Measurements from ENCODE around the gene CDK14. TPM values are rescaled to one million over a fixed set of nuclear protein-coding genes. Genes with fewer than 3 reads are reported as not detected.
A peak's percentile ranks its signal among the peaks of the same experiment; 100 is the strongest.
"Not testable (repeated sequence)": the region's sequence is repeated elsewhere in the genome, so short reads cannot be mapped to it uniquely, and the experiment has no call there.

The CDK14 gene
- total and polyA plus RNA-seq, 5 donors from 2014 or later, result 0.58 to 4.0 (median 2.3) TPM

DNA sequence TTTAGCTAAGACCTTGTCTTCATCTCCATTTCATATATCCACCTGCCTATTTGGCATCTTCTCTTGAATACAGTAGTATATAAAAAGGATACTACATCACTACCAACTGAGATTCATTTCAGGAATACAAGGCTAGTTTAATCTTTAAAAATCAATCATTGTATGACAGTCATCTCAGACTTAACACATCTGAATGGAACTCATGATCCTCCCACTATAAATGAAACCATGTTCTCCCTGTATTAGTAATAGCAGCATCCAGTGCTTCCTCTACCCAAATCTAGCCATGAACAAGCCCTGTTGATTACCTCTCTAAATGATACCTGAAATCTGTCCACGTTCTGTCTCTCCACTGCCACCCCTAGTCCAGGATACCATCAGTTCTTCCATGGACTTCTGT lies 196.2 kb downstream of the CDK14 start:
- Mint-ChIP-seq H3K27ac (no peak overlapping the region), H3K9me3 (peaks cover 0 to 21% (median 11%) of the 10 kb centered on the region in 7 donors), H3K27me3 (no peaks in the 10 kb centered on the region), H3K36me3 (no peaks in the 10 kb centered on the region), H3K4me3 (no peak overlapping the region), H3K4me1 (no peaks in the 10 kb centered on the region)
- ATAC-seq (ENCODE audit: low read depth in 2 of 2) (no peak), DNase-seq (no peak)
- no peaks in the 10 kb centered on the region for H3K4me1 ChIP-seq (ENCODE audit: control insufficient read depth, insufficient read depth, low read length, poor library complexity, severe bottlenecking)
- H3K27ac ChIP-seq (ENCODE audit: insufficient read depth, low read length, poor library complexity, severe bottlenecking), result no peak overlapping the region
- H3K27me3 ChIP-seq (ENCODE audit: control insufficient read depth, insufficient read depth, low read length), result no peaks in the 10 kb centered on the region
- peaks cover 5 to 8% of the 10 kb centered on the region in 2 experiments for H3K9me3 ChIP-seq (ENCODE audit: control insufficient read depth in 2 of 2, low read length in 2 of 2)
- no peaks in the 10 kb centered on the region for H3K36me3 ChIP-seq (ENCODE audit: control insufficient read depth, insufficient read depth, low read length)
- no peak overlapping the region for H3K4me3 ChIP-seq (ENCODE audit: low read depth, low read length)

DNA sequence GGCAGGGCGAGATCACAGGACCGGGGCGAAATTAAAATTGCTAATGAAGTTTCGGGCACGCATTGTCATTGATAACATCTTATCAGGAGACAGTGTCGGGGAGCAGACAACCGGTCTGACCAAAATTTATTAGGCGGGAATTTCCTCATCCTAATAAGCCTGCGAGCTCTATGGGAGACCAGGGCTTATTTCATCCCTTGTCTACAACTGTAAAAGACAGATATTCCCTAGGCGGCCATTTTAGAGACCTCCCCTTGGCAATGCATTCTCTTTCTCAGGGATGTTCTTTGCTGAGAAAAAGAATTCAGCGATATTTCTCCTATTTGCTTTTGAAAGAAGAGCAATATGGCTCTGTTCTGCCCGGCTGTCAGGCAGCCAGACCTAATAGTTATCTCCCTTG lies 198.1 kb downstream of the CDK14 start:
- H3K4me1 Mint-ChIP-seq; H3K27ac ChIP-seq (ENCODE audit: insufficient read depth, low read length, poor library complexity, severe bottlenecking); H3K9me3 ChIP-seq (ENCODE audit: control insufficient read depth in 2 of 2, low read length in 2 of 2); H3K4me3 ChIP-seq (ENCODE audit: low read depth, low read length); H3K4me3 Mint-ChIP-seq; H3K4me1 ChIP-seq (ENCODE audit: control insufficient read depth, insufficient read depth, low read length, poor library complexity, severe bottlenecking); ATAC-seq (ENCODE audit: low read depth in 2 of 2); H3K36me3 ChIP-seq (ENCODE audit: control insufficient read depth, insufficient read depth, low read length); H3K27me3 ChIP-seq (ENCODE audit: control insufficient read depth, insufficient read depth, low read length); H3K27ac Mint-ChIP-seq; DNase-seq; H3K27me3 Mint-ChIP-seq; H3K36me3 Mint-ChIP-seq: not testable (repeated sequence)
- H3K9me3 Mint-ChIP-seq, result peaks cover 0 to 21% (median 13%) of the 10 kb centered on the region in 7 donors

DNA sequence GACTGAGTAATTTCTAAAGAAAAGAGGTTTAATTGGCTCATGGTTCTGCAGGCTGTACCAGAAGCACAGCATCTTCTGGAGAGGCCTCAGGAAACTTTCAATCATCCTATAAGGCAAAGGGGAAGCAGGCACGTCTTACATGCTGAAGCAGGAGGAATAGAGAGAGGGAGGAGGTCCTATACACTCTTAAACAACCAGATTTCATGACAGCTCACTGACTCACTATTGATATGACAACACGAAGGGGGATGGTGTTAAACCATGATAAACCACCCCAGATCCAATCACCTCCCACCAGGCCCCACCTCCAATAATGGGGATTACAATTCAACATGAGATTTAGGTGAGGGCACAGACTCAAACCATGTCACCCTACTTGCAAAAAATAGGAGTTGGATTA lies 201.5 kb downstream of the CDK14 start:
- H3K27me3 Mint-ChIP-seq, result no peaks in the 10 kb centered on the region
- H3K9me3 Mint-ChIP-seq, result peaks cover 0 to 19% (median 9%) of the 10 kb centered on the region in 7 donors
- DNase-seq (no peak), ATAC-seq (ENCODE audit: low read depth in 2 of 2) (no peak)
- Histone ChIP-seq H3K4me1 (ENCODE audit: control insufficient read depth, insufficient read depth, low read length, poor library complexity, severe bottlenecking) (no peaks in the 10 kb centered on the region), H3K27me3 (ENCODE audit: control insufficient read depth, insufficient read depth, low read length) (no peaks in the 10 kb centered on the region), H3K36me3 (ENCODE audit: control insufficient read depth, insufficient read depth, low read length) (no peaks in the 10 kb centered on the region), H3K9me3 (ENCODE audit: control insufficient read depth in 2 of 2, low read length in 2 of 2) (peaks cover 5 to 8% of the 10 kb centered on the region in 2 experiments), H3K4me3 (ENCODE audit: low read depth, low read length) (no peak overlapping the region), H3K27ac (ENCODE audit: insufficient read depth, low read length, poor library complexity, severe bottlenecking) (no peak overlapping the region)
- no peaks in the 10 kb centered on the region for H3K4me1 Mint-ChIP-seq
- H3K4me3 Mint-ChIP-seq, result no peak overlapping the region
- H3K27ac Mint-ChIP-seq, result no peak overlapping the region
- no peaks in the 10 kb centered on the region for H3K36me3 Mint-ChIP-seq

DNA sequence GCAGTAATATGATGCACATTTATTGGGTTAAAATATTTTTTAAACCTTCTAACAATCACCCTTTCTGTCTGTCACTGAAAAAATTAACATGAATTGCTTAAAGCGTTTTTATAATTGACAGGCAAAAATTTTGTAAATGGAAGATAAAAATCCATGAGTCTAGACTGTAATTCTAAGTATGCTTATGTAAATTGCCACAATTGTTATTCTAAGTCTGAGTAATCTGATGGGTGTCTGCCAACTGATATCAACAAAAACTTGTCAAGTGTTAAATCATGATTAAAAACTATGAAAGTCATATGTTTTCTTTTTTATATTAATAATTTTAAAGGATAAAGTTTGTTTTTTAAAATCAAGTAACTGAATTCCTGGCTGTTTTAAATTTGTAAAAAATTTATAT lies 208.2 kb downstream of the CDK14 start:
- DNase-seq, result no peak
- ATAC-seq (ENCODE audit: low read depth in 2 of 2), result no peak
- Histone ChIP-seq H3K27me3 (ENCODE audit: control insufficient read depth, insufficient read depth, low read length) (no peaks in the 10 kb centered on the region), H3K9me3 (ENCODE audit: control insufficient read depth in 2 of 2, low read length in 2 of 2) (no peaks in the 10 kb centered on the region), H3K36me3 (ENCODE audit: control insufficient read depth, insufficient read depth, low read length) (no peaks in the 10 kb centered on the region), H3K4me3 (ENCODE audit: low read depth, low read length) (no peak overlapping the region), H3K27ac (ENCODE audit: insufficient read depth, low read length, poor library complexity, severe bottlenecking) (no peak overlapping the region), H3K4me1 (ENCODE audit: control insufficient read depth, insufficient read depth, low read length, poor library complexity, severe bottlenecking) (no peaks in the 10 kb centered on the region)
- Mint-ChIP-seq H3K9me3 (peaks cover 0 to 20% (median 10%) of the 10 kb centered on the region in 7 donors), H3K27ac (no peak overlapping the region), H3K4me3 (no peak overlapping the region), H3K36me3 (no peaks in the 10 kb centered on the region), H3K4me1 (no peaks in the 10 kb centered on the region), H3K27me3 (no peaks in the 10 kb centered on the region)

- not testable (repeated sequence) for ATAC-seq (ENCODE audit: low read depth in 2 of 2); H3K27ac Mint-ChIP-seq; DNase-seq; H3K27me3 Mint-ChIP-seq; H3K4me1 ChIP-seq (ENCODE audit: control insufficient read depth, insufficient read depth, low read length, poor library complexity, severe bottlenecking); H3K9me3 ChIP-seq (ENCODE audit: control insufficient read depth in 2 of 2, low read length in 2 of 2); H3K36me3 Mint-ChIP-seq; H3K4me3 Mint-ChIP-seq; H3K27ac ChIP-seq (ENCODE audit: insufficient read depth, low read length, poor library complexity, severe bottlenecking); H3K27me3 ChIP-seq (ENCODE audit: control insufficient read depth, insufficient read depth, low read length); H3K4me1 Mint-ChIP-seq; H3K36me3 ChIP-seq (ENCODE audit: control insufficient read depth, insufficient read depth, low read length); H3K4me3 ChIP-seq (ENCODE audit: low read depth, low read length)
- peaks cover 0 to 12% (median 4%) of the 10 kb centered on the region in 7 donors for H3K9me3 Mint-ChIP-seq
Measured at GRCh38 chr7:90815552-90815951, 219.4 kb downstream of the CDK14 start.

DNA sequence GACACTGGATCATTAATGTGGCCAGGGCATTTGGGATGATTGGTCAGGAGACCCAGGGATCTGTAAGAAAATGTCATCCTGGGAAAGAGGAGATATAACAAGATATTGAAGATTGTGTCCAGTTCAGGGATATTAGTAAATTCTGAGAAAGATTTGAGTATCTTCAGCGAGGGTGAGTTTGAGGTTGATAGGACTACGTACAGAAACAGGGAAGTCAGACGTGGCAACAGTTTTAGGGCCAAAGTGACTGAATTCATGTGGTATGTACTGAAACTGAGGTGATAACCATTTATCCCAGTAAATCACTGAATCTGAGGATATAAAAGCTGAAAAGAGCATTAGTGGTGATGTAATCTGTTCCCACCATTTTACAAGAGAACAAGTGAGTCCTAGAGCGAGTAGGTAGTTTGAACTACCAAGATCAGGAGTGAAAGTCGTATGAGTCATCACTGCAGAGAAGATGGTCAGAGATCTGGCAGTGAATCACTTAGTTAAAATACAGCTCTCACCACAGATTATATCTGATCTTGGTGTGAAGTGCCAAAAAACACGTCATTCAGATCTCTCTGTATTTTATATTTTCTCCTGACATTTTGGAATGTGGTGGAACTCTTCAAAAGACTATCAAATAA lies 220.5 kb downstream of the CDK14 start:
- Histone ChIP-seq H3K9me3 (ENCODE audit: control insufficient read depth in 2 of 2, low read length in 2 of 2) (no peaks in the 10 kb centered on the region), H3K27ac (ENCODE audit: insufficient read depth, low read length, poor library complexity, severe bottlenecking) (no peak overlapping the region), H3K36me3 (ENCODE audit: control insufficient read depth, insufficient read depth, low read length) (no peaks in the 10 kb centered on the region), H3K27me3 (ENCODE audit: control insufficient read depth, insufficient read depth, low read length) (no peaks in the 10 kb centered on the region), H3K4me3 (ENCODE audit: low read depth, low read length) (no peak overlapping the region), H3K4me1 (ENCODE audit: control insufficient read depth, insufficient read depth, low read length, poor library complexity, severe bottlenecking) (no peaks in the 10 kb centered on the region)
- H3K36me3 Mint-ChIP-seq, result no peaks in the 10 kb centered on the region
- H3K9me3 Mint-ChIP-seq, result peaks cover 2 to 12% (median 5%) of the 10 kb centered on the region in 7 donors
- DNase-seq, result peak in 1 of 3 donors; percentile 18
- H3K4me1 Mint-ChIP-seq, result peaks cover 0 to 4% (median 0%) of the 10 kb centered on the region in 4 donors
- no peaks in the 10 kb centered on the region for H3K27me3 Mint-ChIP-seq
- peak overlapping the region in 1 of 3 donors; percentile 32 for H3K27ac Mint-ChIP-seq
- H3K4me3 Mint-ChIP-seq, result peak overlapping the region in 1 of 4 donors; percentile 42
- peak in 1 of 2 donors; percentile 55 for ATAC-seq (ENCODE audit: low read depth in 2 of 2)

- H3K27ac ChIP-seq (ENCODE audit: insufficient read depth, low read length, poor library complexity, severe bottlenecking), result no peak overlapping the region
- no peak for ATAC-seq (ENCODE audit: low read depth in 2 of 2)
- no peak overlapping the region for H3K4me3 ChIP-seq (ENCODE audit: low read depth, low read length)
- no peaks in the 10 kb centered on the region for H3K36me3 ChIP-seq (ENCODE audit: control insufficient read depth, insufficient read depth, low read length)
- H3K27me3 Mint-ChIP-seq, result no peaks in the 10 kb centered on the region
- no peaks in the 10 kb centered on the region for H3K4me1 ChIP-seq (ENCODE audit: control insufficient read depth, insufficient read depth, low read length, poor library complexity, severe bottlenecking)
- H3K4me1 Mint-ChIP-seq, result peaks cover 0 to 4% (median 0%) of the 10 kb centered on the region in 4 donors
- no peaks in the 10 kb centered on the region for H3K36me3 Mint-ChIP-seq
- DNase-seq, result no peak
- H3K27ac Mint-ChIP-seq, result no peak overlapping the region
- no peak overlapping the region for H3K4me3 Mint-ChIP-seq
- H3K9me3 ChIP-seq (ENCODE audit: control insufficient read depth in 2 of 2, low read length in 2 of 2), result no peaks in the 10 kb centered on the region
- peaks cover 3 to 10% (median 5%) of the 10 kb centered on the region in 7 donors for H3K9me3 Mint-ChIP-seq
- no peaks in the 10 kb centered on the region for H3K27me3 ChIP-seq (ENCODE audit: control insufficient read depth, insufficient read depth, low read length)
Measured at GRCh38 chr7:90817151-90817550, 221.0 kb downstream of the CDK14 start.

DNA sequence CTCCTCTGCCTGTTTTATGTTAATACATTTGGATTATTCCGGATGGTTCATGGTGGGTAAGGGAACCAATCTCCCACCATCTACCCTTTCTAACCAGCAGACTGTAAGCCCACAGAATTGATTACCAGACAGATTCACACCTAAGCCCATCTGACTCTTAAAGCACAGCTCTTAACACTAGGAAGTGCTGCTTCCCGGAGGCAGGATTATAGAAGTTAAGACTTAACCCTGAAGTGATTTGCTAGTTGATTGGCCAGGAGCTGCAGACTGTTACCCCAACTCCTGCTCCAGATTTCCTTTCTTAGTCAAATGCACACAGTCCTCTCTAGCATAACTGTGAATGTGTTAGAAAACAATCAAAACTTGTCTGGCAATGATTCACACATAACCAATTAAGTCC lies 221.7 kb downstream of the CDK14 start:
- ATAC-seq (ENCODE audit: low read depth in 2 of 2), result no peak
- Mint-ChIP-seq H3K4me1 (peaks cover 0 to 4% (median 0%) of the 10 kb centered on the region in 4 donors), H3K27me3 (no peaks in the 10 kb centered on the region), H3K36me3 (no peaks in the 10 kb centered on the region), H3K27ac (no peak overlapping the region), H3K4me3 (no peak overlapping the region), H3K9me3 (peaks cover 3 to 10% (median 6%) of the 10 kb centered on the region in 7 donors)
- Histone ChIP-seq H3K27ac (ENCODE audit: insufficient read depth, low read length, poor library complexity, severe bottlenecking) (no peak overlapping the region), H3K4me1 (ENCODE audit: control insufficient read depth, insufficient read depth, low read length, poor library complexity, severe bottlenecking) (no peaks in the 10 kb centered on the region), H3K9me3 (ENCODE audit: control insufficient read depth in 2 of 2, low read length in 2 of 2) (no peaks in the 10 kb centered on the region), H3K4me3 (ENCODE audit: low read depth, low read length) (no peak overlapping the region), H3K27me3 (ENCODE audit: control insufficient read depth, insufficient read depth, low read length) (no peaks in the 10 kb centered on the region), H3K36me3 (ENCODE audit: control insufficient read depth, insufficient read depth, low read length) (no peaks in the 10 kb centered on the region)
- DNase-seq, result no peak
